Activated CD8-positive, alpha-beta memory T cell treated with anti-CD3 and anti-CD28 coated beads, Interleukin-2, amount 50 U/mL, for 4 hours (primary cell): Measurements from ENCODE around the gene NEO1.

Experiments
- DNase-seq: peaks from one replicate; pipeline ENCODE4 v3.0.0-alpha.2; 2020

NEO1 gene

DNA sequence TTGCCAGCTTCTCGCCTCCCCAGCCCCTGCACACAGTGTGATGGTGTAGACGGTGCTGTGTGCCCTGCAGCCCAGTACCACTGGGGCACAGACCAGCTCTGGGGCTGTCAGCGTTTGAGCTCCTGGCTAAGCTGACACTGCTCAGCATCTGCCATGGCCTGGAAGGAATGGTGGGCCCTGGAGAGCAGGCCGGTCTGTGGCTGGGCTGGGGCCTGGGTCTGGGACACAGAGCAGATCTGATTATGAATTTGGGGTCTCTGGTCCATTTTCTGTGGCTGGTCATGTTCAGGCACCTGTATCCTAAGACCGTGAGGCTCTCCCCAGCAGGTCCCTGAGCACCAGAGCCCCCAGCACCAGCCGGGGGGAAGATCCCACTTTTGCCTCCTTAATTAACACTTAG lies 281.8 kb downstream of the NEO1 start:
- no peak for DNase-seq

DNA sequence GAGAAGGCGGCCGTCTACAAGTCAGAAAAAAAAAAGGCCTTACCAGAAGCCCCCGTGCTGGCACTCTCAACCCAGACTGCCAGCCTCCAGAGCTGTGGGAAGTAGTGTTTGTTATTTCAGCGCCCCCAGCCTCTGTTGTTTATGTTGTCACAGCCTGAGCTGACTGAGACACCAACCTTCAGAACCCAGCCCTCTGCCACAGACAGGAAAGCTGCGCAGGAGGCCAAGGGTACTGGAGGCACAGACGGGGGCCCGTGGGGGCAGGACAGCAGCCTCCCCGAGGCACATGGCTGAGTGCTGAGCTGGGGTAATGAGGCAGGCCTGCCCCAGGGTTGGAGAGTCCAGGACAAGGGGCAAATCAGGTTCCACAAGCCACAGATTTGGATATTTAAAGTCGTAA lies 282.8 kb downstream of the NEO1 start:
- no peak for DNase-seq

DNA sequence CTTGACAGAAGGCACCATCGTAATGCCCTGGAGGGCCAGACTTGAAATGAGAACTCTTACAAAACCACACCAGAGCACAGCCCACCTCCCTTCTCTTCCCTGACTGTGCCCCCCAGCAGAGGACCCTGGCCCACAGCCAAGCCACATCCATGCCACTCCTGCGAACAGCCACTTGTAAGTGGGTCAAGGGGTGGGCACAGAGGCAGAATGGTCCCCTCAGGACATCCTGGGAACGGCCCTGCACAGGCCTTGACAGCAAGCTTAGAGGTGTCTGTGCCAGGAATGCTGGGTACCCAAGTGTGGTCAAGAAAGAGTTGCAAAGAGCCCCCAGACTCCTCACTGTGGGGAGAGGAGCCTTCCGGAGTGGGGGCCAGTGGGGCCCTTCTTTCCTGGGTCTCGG lies 283.2 kb downstream of the NEO1 start:
- no peak for DNase-seq

DNA sequence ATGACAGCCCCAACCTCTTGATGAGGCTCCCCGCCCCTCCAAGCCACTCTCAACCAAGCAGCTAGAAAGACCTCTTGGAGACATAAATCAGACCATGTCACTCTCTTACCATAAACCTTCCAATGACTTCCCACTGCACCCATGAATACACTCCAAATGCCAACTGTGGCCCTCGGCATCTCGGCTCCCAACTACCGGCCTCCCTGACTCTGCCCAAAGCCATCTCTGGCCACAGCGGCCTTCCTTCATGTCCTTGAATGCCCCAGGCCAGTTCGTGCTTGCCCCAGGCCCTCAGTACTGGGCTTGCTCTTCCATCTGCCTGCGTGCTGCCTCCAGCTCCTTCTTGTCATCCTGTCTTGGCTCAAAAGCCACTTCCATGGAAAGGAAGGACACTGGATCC lies 284.5 kb downstream of the NEO1 start:
- DNase-seq = no peak

DNA sequence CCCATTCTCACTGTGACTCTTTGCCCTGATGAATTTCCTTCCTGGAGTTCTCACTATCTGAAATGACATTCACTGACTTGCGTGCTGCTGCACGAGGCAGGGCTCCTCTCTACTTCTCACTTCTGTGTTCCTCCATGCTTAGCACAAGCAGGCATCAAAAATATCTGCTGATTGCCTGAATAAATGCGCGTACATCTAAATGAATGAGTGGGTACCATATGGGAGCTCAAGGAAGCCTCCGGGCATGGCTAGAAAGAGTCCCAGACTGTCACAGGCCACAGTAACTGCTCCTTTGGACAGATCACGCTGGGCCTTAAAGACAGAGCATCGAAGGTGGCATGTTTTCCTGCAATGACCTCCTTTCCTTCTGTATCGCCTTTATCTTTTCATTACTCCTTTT lies 284.9 kb downstream of the NEO1 start:
- no peak for DNase-seq

DNA sequence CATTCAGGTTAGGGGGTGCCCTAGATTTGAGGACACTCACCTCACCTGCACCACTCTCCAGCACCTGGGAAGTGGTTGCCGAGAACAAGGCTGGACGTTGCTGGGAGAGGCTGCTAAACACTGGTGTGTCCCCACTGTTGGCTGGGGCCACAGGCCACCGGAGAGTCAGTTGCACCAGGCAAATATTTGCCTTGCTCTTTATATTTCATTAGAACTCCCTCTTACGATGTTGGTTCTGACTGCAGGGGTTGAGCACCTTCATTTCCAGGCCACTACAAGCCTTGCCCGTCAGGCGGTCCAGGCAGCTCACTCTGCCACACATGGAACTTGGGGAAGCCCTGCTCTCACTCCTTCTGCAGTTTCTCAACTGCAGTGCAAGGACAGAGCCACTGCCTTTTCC lies 285.8 kb downstream of the NEO1 start:
- DNase-seq = no peak

DNA sequence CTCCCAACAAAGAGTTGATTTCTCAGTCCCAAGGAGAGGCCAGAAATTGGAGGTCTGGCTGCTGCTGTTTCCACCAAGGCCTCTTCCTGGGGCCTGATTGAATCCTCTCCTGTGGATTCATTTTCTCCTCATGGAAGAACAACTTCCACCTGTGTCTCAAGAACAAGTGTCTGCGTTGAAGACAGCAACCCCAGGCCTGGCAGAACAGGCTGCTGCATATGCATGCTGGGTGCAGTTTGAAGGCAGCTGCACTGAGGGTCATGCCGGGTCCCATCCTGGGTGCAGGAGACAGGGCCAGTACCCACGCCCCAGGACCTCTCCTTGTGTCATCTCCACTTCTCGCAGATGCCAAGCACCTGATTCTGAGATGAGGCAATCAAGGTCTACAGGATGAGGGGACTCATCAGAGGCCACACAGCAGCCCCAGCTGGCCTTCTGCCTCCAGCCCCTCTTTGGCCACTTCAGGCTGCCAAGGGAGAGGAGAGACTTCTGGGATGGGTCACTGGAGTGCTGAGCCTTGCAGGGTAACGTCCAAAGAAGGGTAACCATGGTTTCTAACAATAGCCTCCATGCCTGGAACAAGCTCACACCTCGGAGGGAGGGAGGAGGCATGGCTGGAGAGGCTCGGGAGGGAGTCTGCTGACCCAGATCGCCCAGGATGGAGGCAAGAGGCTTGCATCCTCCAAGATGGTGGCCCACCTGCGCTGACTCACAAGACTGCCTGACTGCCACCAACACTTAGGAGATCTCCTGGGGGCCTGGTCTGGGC lies 286.5 kb downstream of the NEO1 start:
- DNase-seq = no peak

DNA sequence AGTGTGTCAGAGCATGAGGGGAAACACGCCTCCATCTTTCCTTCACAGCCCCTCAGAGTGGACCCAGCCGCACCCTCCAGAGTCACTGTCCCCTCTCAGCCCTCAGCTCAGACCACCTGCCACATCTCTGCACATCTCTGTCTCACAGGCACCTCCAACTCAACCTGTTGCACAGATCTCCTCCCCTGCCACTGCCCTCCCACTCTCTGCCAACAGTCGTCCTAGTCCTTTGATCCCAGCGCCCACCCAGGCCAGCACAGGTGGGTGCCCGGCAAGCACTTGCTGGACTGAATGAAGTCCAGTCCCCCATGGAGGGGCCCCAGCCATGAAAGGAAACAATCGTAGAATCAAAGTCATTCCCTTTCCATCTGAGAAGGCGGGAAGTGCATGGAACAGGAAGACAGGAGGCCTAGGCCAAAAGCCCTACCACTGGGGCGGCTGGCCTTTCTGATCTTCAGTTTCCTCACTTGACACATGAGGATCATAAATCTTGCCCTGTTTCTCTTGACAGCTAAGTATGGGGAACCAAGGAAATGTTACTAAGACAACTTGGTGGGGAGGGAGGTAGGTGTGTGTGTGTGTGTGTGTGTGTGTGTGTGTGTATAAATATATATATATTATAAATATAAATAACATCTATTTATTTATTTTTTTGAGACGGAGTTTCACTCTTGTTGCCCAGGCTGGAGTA lies 288.4 kb downstream of the NEO1 start:
- DNase-seq = no peak

DNA sequence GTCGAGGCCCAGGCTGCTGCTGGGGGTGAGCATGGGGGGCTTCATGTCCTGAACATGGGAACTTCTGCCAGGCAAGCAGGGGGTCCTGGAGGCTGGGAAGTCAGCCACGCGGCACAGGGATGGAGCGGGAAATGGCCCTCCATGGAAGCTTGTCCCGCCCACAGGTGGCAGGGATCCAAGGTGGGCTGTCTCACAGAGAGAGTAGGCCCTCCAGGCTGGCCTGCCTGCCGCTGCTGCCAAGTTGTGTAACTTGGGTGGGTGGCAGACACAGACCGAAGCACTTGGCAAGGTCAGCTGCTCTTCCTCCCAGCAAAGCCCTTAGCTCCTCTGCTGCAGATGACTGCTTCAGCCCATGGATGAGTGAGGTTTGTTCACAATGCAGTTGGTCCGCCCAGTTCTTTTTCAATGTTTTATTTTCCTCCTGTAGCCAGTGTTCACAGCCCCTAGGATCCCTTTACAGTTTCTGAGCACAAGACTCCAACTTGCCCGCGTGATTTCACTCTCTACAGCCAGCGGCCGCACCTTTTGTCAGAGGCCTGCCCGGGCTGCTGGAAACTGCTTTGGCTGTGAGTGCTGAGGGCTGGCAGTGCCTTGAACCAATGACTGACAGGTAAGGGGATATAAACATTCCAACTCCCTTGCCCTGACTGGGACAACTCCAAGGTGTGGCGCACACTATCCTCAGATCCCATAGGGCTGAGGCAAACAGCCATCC lies 289.8 kb downstream of the NEO1 start:
- DNase-seq = no peak

DNA sequence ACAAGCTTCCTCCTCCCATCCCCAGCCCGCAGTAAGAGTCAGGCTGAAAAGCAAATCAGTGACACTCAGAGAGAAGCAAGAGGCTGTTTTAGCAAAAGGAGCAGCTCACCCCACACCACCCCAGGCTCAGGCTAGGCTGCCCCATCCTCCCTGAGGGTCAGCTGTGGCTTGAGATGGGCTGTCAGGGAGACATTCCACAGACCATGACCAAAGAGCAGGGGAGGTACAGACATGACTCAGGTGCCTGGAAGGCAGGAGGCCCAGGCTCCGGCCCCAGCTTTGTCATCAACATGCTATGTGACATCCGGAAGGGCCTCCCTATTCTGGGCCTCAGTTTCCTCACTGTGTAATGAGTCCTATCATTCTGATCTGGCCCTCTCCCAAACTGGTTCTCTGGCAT lies 291.8 kb downstream of the NEO1 start:
- no peak for DNase-seq

DNA sequence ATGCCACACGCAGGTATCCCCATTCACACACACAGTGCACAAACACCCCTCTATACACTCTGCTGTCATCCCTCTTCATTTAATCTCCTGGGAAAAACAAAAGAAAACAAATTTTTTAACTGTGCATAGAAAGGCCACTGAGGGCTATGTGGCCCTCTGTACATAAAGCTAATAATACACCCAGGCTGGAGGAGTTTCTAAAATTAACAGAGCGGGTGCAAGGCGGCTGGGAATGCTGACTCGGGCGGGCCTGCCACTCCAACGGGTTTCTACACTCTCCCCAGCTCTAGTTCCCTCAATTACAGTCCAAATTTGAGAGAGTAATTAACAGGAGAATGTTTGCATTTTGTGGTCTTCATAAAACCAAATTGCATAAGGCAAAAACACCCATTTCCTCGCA lies 293.4 kb downstream of the NEO1 start:
- no peak for DNase-seq

DNA sequence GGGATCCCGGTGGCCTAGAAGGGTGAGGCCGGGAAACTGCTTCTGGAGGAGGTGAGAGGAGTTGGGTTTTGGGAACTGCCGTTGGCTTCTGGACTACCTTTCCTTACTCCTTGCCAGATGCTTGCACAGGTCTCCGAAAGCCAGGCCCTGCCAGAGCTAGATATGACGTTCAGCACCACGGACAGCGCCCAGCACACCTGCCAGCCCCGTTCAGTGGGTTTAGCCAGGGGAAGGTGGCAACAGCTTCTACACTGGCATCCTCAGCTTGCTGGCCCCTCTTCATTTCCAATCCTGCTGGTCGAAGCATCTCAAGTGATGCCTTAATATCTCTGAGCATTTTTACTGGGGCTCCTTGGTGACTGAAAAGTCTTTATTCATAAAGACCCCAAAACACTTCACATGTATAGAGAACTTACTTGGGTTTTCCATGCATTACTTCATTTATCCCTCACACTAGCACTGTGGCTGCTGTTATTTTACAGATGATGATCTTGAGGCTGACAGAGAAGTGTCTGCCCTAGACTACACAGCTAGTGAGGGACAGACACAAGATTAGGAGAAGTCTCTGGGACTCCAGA lies 294.6 kb downstream of the NEO1 start:
- DNase-seq = peak; percentile 55

DNA sequence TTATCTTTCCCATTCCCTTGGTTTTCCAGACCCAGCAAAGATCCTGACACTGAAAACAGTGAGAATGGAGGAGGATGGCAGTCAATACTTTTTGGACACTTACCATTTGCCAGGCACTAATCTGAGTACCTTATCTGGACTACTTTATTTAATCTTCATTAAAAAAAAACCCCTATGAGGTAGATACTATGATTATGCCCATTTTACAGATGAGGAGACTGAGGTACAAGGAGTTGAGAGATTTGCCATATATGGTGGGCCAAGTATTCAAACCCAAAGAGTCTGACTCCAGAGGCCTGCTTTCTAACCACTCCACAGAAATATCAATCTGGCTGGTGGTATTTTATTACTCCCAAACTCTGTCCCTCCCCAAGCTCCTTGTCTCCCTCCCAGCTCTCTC lies 296.9 kb downstream of the NEO1 start:
- DNase-seq = no peak

DNA sequence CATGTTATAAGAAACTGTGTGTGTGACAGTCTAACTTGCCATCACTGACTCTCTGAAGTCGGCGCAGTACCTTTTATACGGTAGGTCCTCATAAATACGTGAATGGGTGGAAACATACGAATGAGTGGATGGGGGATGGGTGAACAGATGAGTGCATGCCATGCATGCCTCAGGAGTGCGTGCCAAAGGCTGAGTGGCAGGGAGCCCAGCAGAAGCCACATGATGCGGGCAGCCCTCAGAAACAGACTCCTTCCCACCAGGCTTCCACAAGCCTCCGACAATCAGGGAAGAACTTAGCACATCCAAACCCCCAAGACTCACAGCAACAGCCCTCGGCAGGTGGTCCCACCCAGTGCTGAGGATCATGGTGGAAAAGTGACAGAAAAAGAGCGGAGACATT lies 299.8 kb downstream of the NEO1 start:
- no peak for DNase-seq

DNA sequence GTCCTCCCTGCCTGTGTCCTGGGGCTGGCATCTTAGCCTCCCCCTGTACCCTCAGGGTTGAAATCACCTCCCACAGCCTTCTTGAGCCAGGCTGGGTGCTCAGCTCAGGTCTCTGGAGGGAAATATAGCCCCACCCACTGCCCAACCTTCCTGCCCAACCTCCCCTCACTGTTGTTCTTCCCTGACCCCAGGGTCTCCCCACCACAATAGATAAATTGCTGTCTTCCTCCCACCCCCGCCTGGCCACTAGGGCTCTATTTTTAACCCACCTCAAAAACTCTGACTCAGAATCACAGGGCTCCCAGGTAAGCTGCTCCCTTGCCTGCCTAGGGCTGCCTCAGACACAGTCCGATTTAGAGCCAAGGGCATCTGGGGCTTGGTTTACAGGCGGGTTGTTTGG lies 301.5 kb downstream of the NEO1 start:
- DNase-seq = no peak

DNA sequence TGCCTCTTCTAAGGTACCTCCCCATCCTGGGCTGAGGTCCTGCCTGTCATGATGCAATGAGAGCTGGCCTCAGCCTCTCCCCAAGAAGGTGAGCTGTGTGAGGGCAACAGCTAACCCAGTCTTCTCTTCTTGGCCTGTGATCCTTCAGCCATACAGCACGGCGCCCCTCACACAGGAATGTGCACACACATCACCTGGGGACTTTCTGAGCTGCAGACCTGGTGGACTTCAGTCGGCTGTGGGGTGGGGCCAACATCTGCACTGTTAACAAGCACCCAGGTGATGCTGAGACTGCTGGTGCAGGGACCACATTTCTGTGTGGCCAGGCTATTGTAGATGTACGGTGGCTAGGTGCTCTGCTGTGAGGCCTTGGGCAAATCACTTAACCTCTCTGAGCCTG lies 302.0 kb downstream of the NEO1 start:
- no peak for DNase-seq
